Liver (tissue), 9 donors: ENCODE data around the gene WDR7. TPM values are rescaled to one million over a fixed set of nuclear protein-coding genes. Genes with fewer than 3 reads are reported as not detected.

Experiments
- DNase-seq: peaks from one replicate; pipeline ENCODE4 v3.0.0-alpha.2; 2017; ENCODE audit warnings: low spot score
- H3K27ac ChIP-seq, 2 donors: one replicate each; pipeline ENCODE4 v1.7.0; 2013; ENCODE audit warnings: inconsistent platforms in 2 of 2, low read length in 2 of 2, control low read depth in 1 of 2, low read depth in 1 of 2, mild to moderate bottlenecking in 1 of 2
- H3K27me3 ChIP-seq, 4 donors: one replicate each; pipeline versions ENCODE4 v1.6.1 to v1.7.0; 2013; ENCODE audit warnings: low read length in 3 of 4, inconsistent platforms in 1 of 4, mild to moderate bottlenecking in 1 of 4, moderate library complexity in 1 of 4; ENCODE audit not compliant: control insufficient read depth in 4 of 4, insufficient read depth in 4 of 4
- H3K36me3 ChIP-seq, 4 donors: one replicate each; pipeline versions ENCODE4 v1.6.1 to v1.7.0; 2013; ENCODE audit warnings: low read length in 3 of 4, mild to moderate bottlenecking in 3 of 4, low read depth in 1 of 4, moderate library complexity in 1 of 4; ENCODE audit not compliant: control insufficient read depth in 4 of 4, insufficient read depth in 3 of 4
- H3K4me1 ChIP-seq, 4 donors: one replicate each; pipeline versions ENCODE4 v1.6.1 to v1.7.0; 2013; ENCODE audit warnings: low read length in 3 of 4, mild to moderate bottlenecking in 3 of 4, moderate library complexity in 1 of 4; ENCODE audit not compliant: control insufficient read depth in 4 of 4, insufficient read depth in 4 of 4
- H3K4me3 ChIP-seq, 3 donors: one replicate each; pipeline versions ENCODE4 v1.6.1 to v1.7.0; 2013; ENCODE audit warnings: low read length in 3 of 3, control low read depth in 1 of 3, low read depth in 1 of 3, mild to moderate bottlenecking in 1 of 3
- H3K9ac ChIP-seq, 2 donors: one replicate each; pipeline ENCODE4 v1.7.0; 2013; ENCODE audit warnings: low read length in 2 of 2, mild to moderate bottlenecking in 2 of 2, moderate library complexity in 2 of 2, control low read depth in 1 of 2, low read depth in 1 of 2
- H3K9me3 ChIP-seq, 4 donors: one replicate each; pipeline versions ENCODE4 v1.6.1 to v1.7.0; 2013; ENCODE audit warnings: low read length in 3 of 4; ENCODE audit not compliant: control insufficient read depth in 4 of 4
- ATF3 ChIP-seq: IDR thresholded peaks from 2 replicates; pipeline ENCODE4 v1.6.1; 2016; ENCODE audit warnings: antibody characterized with exemption
- EGR1 ChIP-seq, 2 donors: IDR thresholded peaks; 2 replicates each; pipeline ENCODE4 v1.6.1; 2016 to 2018; ENCODE audit warnings: antibody characterized with exemption in 2 of 2, low read depth in 2 of 2
- FOXA1 ChIP-seq: IDR thresholded peaks from 2 replicates; pipeline ENCODE4 v1.6.1; 2016; ENCODE audit warnings: antibody characterized with exemption
- FOXA2 ChIP-seq: IDR thresholded peaks from 2 replicates; pipeline ENCODE4 v1.6.1; 2016; ENCODE audit warnings: antibody characterized with exemption
- GABPA ChIP-seq, 2 donors: IDR thresholded peaks in 1 of 2; conservative IDR thresholded peaks in 1 of 2; 2 replicates each; pipeline ENCODE4 v1.6.1; 2016; ENCODE audit warnings: antibody characterized with exemption in 2 of 2, mild to moderate bottlenecking in 1 of 2, moderate library complexity in 1 of 2
- HNF4A ChIP-seq, 2 donors: conservative IDR thresholded peaks; 2 replicates each; pipeline ENCODE4 v1.6.1; 2016; ENCODE audit warnings: antibody characterized with exemption in 2 of 2, mild to moderate bottlenecking in 2 of 2
- HNF4G ChIP-seq: IDR thresholded peaks from 2 replicates; pipeline ENCODE4 v1.6.1; 2016; ENCODE audit warnings: antibody characterized with exemption
- JUND ChIP-seq, 2 donors: IDR thresholded peaks; 2 replicates each; pipeline ENCODE4 v1.6.1; 2016; ENCODE audit warnings: antibody characterized with exemption in 2 of 2
- NR2F2 ChIP-seq: IDR thresholded peaks from 2 replicates; pipeline ENCODE4 v1.6.1; 2016; ENCODE audit warnings: antibody characterized with exemption
- RAD21 ChIP-seq, 2 donors: IDR thresholded peaks; 2 replicates each; pipeline ENCODE4 v1.6.1; 2016; ENCODE audit warnings: antibody characterized with exemption in 2 of 2, mild to moderate bottlenecking in 2 of 2
- REST ChIP-seq: IDR thresholded peaks from 2 replicates; pipeline ENCODE4 v1.6.1; 2016; ENCODE audit warnings: antibody characterized with exemption, mild to moderate bottlenecking
- RXRA ChIP-seq, 2 donors: IDR thresholded peaks; 2 replicates each; pipeline ENCODE4 v1.6.1; 2017 to 2018; ENCODE audit warnings: antibody characterized with exemption in 2 of 2, mild to moderate bottlenecking in 1 of 2
- SP1 ChIP-seq: IDR thresholded peaks from 2 replicates; pipeline ENCODE4 v1.6.1; 2018; ENCODE audit warnings: antibody characterized with exemption, mild to moderate bottlenecking
- TAF1 ChIP-seq: conservative IDR thresholded peaks from 2 replicates; pipeline ENCODE4 v1.6.1; 2016; ENCODE audit warnings: antibody characterized with exemption, mild to moderate bottlenecking
- YY1 ChIP-seq: IDR thresholded peaks from 2 replicates; pipeline ENCODE4 v1.6.1; 2016; ENCODE audit warnings: antibody characterized with exemption, mild to moderate bottlenecking
- WGBS: extraction: QIAGEN DNeasy Blood & Tissue Kit; methylation state at CpG from one replicate; pipeline ENCODE4 v1.1.7; 2013; 5-methylcytosine and 5-hydroxymethylcytosine counted together
- polyA plus RNA-seq, 2 donors: library from polyadenylated mRNA; stranded (reverse) in 1 of 2; unstranded in 1 of 2; fragments of 200-250 nt in 1 of 2; fragments of >200 nt in 1 of 2; fragmentation: Nextera tagmentation in 1 of 2; extraction: Ambion mirVana in 1 of 2; gene quantifications; one replicate each; pipeline versions ENCODE4 v1.2.1 to v1.2.3, GENCODE V29; 2013 to 2015
- total RNA-seq, 2 donors: library from RNA; depleted of rRNA; stranded (reverse); fragments of >200 nt; gene quantifications; one replicate each; pipeline ENCODE4 v1.2.3, GENCODE V29; 2014
- TF ChIP-seq, protein P1 (sequence below): IDR thresholded peaks from 2 replicates; pipeline ENCODE4 v1.6.1; 2016; ENCODE audit warnings: antibody characterized with exemption
- TF ChIP-seq, protein P2 (sequence below): fragments of 150-350 bp; IDR thresholded peaks from 2 replicates; pipeline ENCODE4 v1.5.1; 2017; ENCODE audit warnings: improper control_type of control experiment, low read depth, low read length; ENCODE audit not compliant: missing input control
- TF ChIP-seq, protein P3 (sequence below): IDR thresholded peaks from 2 replicates; pipeline ENCODE4 v1.6.1; 2016; ENCODE audit warnings: antibody characterized with exemption
- donor health status: healthy.
- donor health status: healthy.
- donor health status: healthy.
- donor health status: healthy.
- donor health status: healthy.

The WDR7 gene
- total and polyA plus RNA-seq, 4 donors = 4.5 to 26.6 (median 13.2) TPM

DNA sequence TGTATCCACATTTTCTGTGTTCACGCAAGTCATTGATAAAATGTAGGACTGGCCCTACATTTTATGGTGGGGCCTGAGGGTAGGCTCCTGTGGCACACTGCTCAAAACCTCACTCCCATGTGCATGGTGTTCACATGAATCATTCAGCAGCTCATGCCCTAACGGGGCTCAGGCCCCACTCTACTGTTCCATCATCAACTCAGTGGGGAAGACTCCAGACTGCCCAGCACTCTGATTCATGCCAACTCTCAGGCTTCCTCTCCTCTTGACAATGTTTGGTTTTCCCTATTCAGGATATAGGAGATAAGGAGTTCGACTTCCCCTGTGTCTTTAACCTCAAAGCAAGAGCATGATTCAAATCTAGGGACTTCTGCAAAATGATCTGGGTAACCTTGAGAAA is 403.7 kb downstream of the WDR7 start:
- Histone ChIP-seq H3K27ac (no peak overlapping the region), H3K9ac (no peak overlapping the region), H3K4me3 (no peak overlapping the region), H3K9me3 (no peaks in the 10 kb centered on the region), H3K27me3 (no peaks in the 10 kb centered on the region), H3K4me1 (peaks cover 5 to 21% (median 11%) of the 10 kb centered on the region in 4 donors), H3K36me3 (no peaks in the 10 kb centered on the region)
- TF ChIP-seq RXRA (IDR thresholded peaks at IDR 0.05) (no peak), HNF4A (conservative IDR thresholded peaks at IDR 0.05) (no peak), GABPA (IDR thresholded peaks at IDR 0.05 in 1 of 2, conservative IDR thresholded peaks at IDR 0.05 in 1 of 2) (no peak), SP1 (no peak), HNF4G (no peak), YY1 (no peak), RAD21 (IDR thresholded peaks at IDR 0.05) (no peak), NR2F2 (no peak), FOXA1 (no peak)
- no peak for DNase-seq
- WGBS = 87% methylated on average over 3 of the region's 3 CpGs

GRCh38 chr18:57057890-57058289 is 406.7 kb downstream of the WDR7 start:
- Histone ChIP-seq H3K9me3 (no peaks in the 10 kb centered on the region), H3K27ac (no peak overlapping the region), H3K9ac (no peak overlapping the region), H3K27me3 (no peaks in the 10 kb centered on the region), H3K36me3 (no peaks in the 10 kb centered on the region), H3K4me3 (no peak overlapping the region), H3K4me1 (peaks cover 1 to 4% (median 2%) of the 10 kb centered on the region in 4 donors)
- 87% methylated on average over 6 of the region's 6 CpGs for WGBS
- TF ChIP-seq SP1 (no peak), ATF3 (no peak), YY1 (no peak), TAF1 (no peak), RAD21 (IDR thresholded peaks at IDR 0.05) (no peak), RXRA (IDR thresholded peaks at IDR 0.05) (no peak), EGR1 (IDR thresholded peaks at IDR 0.05; ENCODE audit: low read depth in 2 of 2) (no peak), FOXA2 (no peak), GABPA (IDR thresholded peaks at IDR 0.05 in 1 of 2, conservative IDR thresholded peaks at IDR 0.05 in 1 of 2) (no peak), NR2F2 (no peak), REST (no peak), HNF4A (conservative IDR thresholded peaks at IDR 0.05) (no peak), HNF4G (no peak), FOXA1 (no peak), JUND (IDR thresholded peaks at IDR 0.05) (no peak)
- TF ChIP-seq, protein P1, sequence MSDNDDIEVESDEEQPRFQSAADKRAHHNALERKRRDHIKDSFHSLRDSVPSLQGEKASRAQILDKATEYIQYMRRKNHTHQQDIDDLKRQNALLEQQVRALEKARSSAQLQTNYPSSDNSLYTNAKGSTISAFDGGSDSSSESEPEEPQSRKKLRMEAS = no peak
- TF ChIP-seq, protein P2, sequence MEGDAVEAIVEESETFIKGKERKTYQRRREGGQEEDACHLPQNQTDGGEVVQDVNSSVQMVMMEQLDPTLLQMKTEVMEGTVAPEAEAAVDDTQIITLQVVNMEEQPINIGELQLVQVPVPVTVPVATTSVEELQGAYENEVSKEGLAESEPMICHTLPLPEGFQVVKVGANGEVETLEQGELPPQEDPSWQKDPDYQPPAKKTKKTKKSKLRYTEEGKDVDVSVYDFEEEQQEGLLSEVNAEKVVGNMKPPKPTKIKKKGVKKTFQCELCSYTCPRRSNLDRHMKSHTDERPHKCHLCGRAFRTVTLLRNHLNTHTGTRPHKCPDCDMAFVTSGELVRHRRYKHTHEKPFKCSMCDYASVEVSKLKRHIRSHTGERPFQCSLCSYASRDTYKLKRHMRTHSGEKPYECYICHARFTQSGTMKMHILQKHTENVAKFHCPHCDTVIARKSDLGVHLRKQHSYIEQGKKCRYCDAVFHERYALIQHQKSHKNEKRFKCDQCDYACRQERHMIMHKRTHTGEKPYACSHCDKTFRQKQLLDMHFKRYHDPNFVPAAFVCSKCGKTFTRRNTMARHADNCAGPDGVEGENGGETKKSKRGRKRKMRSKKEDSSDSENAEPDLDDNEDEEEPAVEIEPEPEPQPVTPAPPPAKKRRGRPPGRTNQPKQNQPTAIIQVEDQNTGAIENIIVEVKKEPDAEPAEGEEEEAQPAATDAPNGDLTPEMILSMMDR = no peak
- TF ChIP-seq, protein P3, sequence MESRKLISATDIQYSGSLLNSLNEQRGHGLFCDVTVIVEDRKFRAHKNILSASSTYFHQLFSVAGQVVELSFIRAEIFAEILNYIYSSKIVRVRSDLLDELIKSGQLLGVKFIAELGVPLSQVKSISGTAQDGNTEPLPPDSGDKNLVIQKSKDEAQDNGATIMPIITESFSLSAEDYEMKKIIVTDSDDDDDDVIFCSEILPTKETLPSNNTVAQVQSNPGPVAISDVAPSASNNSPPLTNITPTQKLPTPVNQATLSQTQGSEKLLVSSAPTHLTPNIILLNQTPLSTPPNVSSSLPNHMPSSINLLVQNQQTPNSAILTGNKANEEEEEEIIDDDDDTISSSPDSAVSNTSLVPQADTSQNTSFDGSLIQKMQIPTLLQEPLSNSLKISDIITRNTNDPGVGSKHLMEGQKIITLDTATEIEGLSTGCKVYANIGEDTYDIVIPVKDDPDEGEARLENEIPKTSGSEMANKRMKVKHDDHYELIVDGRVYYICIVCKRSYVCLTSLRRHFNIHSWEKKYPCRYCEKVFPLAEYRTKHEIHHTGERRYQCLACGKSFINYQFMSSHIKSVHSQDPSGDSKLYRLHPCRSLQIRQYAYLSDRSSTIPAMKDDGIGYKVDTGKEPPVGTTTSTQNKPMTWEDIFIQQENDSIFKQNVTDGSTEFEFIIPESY = no peak
- DNase-seq = no peak
